Activated CD8-positive, alpha-beta memory T cell treated with anti-CD3 and anti-CD28 coated beads, Interleukin-2, amount 50 U/mL, for 1 hour (primary cell): ENCODE data around the gene CARF.

Experiments
- DNase-seq: peaks from one replicate; pipeline ENCODE4 v3.0.0-alpha.2; 2020; ENCODE audit errors: extremely low read depth

CARF gene

DNA sequence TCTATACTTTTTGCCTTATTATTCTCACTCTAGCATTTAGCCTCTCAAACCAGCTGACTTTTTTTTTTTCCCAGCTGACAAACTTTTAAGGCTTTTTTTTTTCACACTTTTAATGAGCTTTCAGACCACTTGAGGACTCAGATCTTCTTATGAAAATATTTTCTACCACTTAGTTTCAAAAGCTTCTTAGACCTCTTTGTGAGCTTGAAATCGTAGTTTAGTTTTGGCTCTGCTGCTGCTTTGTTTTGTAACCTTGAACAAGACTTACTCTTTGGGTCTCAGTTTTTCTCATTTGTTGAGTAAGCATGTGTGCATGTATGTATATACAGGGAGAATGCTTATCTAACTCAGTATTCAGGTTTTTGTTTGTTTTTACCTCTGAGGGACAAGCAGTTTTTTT is 106.1 kb downstream of the CARF start:
- DNase-seq = no peak

DNA sequence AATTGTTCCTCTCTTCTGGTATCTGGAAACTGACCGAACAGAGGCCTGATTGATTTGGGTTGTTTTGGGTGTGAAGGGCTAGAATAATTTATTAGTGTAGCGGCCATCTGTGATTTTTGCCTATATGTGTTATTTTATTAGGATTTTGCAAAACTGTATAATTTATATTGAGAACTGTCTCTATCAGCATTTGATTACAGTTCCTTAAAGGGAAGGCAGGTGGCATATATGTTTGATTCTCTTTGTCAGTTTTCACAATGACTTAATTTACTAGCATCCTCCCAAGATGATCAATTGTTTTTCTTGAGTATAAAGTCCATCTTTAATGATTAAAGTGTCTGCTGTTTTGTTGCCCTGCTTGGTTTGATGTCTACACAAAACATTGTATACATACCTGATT is 107.1 kb downstream of the CARF start:
- DNase-seq = no peak

DNA sequence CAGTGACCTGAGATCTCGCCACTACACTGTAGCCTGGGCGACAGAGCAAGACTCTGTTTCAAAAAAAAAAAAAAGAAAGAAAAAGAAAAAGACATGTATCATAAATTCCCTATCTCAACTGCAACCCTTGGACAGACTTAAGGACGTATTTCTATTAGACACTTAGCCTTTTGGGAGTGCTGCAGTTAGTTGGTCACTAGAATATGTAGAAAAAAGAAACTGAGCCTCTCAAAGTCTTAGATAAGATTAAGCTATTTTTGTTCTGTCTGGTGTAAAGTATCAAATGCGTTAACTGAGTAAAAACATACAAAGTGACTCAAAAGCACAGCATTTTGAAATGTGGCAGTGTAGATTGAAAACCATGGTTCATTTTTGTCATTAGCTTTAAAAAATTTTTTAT is 109.9 kb downstream of the CARF start:
- DNase-seq = no peak

DNA sequence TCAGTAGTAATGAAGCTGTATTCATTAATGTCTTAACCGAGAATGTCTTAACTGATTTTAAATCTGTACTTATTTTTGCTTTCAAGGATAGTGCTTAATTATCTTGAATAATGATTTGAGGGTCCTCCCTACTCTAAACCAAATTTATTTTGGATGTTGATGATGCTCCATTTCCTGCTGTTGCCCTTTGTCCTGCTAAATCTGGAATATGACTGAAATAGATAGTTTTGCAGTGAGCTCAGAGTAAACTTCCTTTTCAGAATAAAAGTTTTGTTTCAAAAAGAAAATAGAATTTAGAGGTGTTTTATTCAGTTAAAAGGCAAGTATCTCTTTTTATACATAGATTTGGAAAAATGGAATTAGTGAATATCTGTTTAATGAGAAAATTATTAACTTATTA is 110.7 kb downstream of the CARF start:
- no peak for DNase-seq

DNA sequence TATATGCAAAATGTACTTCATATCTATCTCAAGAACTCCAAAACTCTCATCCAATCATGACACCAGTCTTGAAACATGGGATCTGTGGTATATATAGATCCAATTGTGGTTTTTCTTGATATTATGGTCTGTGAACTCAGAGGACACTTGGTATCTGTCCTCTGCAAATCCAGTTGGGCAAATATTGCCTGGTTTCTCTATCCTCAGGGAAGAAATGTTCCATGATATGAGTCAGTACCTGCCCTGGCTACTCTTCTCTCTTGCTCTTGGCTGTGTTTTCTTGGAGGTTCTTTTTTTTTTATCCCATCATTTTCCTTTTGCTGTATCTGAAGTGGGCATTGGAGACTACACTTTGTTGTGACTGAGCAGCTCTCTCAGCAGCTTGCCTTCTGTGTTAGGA is 113.5 kb downstream of the CARF start:
- DNase-seq = no peak

DNA sequence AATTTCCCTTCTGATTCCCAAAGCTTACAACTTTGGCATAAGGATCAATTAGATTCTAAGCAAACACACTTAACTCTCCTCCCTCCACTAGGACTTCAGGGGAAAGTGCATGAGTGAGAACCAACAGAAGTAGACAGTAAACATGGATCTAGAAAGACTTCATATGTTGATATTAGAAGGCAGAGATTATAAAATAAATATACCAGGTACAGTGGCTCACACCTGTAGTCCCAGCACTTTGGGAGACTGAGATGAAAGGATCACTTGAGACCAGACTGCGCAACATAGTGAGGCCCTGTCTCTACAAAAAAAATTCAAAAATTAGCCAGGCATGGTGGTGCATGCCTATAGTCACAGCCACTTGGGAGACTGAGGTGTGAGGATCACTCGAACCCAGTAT is 118.5 kb downstream of the CARF start:
- DNase-seq = no peak

DNA sequence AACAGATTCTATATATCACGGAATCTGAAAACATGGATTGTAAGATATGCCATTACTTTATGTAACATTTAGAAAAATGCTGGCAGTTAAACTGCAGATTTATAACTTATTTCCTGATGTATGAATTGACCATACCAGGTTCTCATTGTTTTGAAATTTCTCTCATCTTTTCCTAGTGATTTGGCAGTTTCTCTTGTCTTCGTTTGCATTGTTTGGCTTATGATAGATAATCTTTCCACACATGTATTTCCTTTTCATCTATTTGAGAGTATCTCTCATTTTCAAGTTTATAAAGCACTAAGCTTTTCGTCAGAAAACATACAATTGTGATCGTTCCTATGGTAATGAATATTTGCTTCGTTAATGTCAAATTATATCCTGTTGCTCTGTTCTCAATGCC is 118.9 kb downstream of the CARF start:
- no peak for DNase-seq

DNA sequence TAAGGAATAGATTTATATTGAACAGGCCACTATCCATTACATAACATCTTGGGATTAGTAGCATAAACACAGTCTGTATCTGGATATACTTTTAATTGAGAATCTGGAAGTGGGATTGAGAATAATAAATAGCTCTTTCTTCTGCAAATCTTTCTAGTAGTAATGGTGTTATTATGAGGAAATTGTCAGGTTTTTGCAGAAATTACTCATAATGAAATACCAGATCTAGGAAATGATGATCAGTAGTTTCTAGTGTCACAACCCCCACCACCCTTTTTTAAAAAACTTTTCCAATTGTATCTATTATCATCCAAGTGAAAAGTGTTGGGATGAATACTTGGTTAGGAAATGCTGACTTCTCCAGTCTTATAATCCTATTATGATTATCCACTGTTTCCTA is 121.3 kb downstream of the CARF start:
- no peak for DNase-seq

DNA sequence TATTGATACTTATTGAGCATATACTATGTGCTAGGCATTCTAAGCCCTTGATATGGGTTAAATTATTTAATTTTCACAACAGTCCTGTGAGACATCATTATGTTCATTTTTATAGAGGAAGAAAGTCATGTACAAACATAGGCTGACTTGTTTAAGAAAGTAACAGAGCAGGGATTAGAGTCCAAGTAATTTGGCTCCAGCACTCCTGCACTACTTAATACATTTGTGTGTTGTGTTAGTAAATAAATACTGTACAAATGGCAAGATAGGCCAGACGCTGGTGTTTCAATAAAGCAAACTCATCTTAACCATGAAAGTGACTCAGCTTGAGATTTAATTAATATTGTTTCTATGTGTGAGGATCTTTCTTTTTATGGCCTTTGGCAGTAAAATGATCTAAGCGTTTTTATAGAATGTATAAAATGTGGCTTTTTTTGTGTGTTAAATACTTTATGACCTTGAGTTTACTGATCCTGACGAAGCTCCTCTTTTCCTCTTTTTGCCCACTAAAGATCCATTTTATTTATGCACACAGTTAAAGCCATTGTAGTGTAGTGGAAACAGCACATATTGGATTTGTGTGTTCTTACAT is 123.9 kb downstream of the CARF start:
- no peak for DNase-seq
